Measurements from ENCODE around the gene TRAPPC5. TPM values are rescaled to one million over a fixed set of nuclear protein-coding genes. Genes with fewer than 3 reads are reported as not detected.

Gene TRAPPC5
- total RNA-seq, 3 donors from 2014 or later = 72.5 to 97.0 (median 91.1) TPM

DNA sequence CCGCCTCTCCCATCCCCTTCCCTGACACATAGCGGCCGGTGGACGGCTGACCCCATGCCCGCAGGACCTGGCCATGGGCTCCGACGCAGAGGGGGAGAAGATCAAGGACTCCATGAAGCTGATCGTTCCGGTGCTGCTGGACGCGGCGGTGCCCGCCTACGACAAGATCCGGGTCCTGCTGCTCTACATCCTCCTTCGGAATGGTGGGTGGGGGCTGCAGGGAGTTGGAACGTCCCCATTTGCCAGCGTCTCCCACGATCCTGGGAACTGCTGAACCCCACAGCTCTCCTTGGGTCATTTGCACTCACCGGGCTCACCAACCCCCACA, 36.1 kb upstream of the TRAPPC5 start:
- TF ChIP-seq, protein P1, sequence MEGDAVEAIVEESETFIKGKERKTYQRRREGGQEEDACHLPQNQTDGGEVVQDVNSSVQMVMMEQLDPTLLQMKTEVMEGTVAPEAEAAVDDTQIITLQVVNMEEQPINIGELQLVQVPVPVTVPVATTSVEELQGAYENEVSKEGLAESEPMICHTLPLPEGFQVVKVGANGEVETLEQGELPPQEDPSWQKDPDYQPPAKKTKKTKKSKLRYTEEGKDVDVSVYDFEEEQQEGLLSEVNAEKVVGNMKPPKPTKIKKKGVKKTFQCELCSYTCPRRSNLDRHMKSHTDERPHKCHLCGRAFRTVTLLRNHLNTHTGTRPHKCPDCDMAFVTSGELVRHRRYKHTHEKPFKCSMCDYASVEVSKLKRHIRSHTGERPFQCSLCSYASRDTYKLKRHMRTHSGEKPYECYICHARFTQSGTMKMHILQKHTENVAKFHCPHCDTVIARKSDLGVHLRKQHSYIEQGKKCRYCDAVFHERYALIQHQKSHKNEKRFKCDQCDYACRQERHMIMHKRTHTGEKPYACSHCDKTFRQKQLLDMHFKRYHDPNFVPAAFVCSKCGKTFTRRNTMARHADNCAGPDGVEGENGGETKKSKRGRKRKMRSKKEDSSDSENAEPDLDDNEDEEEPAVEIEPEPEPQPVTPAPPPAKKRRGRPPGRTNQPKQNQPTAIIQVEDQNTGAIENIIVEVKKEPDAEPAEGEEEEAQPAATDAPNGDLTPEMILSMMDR (IDR thresholded peaks at IDR 0.05) = no peak
- Histone ChIP-seq H3K4me3 (no peak overlapping the region), H3K9me3 (no peaks in the 10 kb centered on the region), H3K4me1 (ENCODE audit: low read depth) (no peaks in the 10 kb centered on the region), H3K36me3 (ENCODE audit: low read depth) (no peaks in the 10 kb centered on the region)
- intact Hi-C loops (cut with DNase I, micrococcal nuclease) = no loop called here
- DNase-seq (peak in 1 of 3 donors; percentile 27), ATAC-seq (no peak)

DNA sequence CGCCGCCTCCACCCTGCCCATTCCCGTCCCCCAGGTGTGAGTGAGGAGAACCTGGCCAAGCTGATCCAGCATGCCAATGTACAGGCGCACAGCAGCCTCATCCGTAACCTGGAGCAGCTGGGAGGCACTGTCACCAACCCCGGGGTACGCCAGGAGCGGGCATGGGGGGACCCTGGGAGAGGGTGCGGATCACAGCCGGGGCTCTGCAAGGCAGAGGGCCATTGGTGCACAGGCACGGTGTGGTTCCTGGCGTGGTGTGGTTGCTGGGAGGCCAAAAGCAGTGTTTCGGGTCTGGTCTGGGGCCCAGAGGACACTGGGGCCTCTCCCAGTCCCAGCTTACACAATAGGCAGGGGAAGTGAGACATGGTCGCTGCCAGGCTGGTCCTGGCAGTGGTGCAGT, 35.5 kb upstream of the TRAPPC5 start:
- Histone ChIP-seq H3K36me3 (ENCODE audit: low read depth) (no peaks in the 10 kb centered on the region), H3K4me3 (no peak overlapping the region), H3K4me1 (ENCODE audit: low read depth) (no peaks in the 10 kb centered on the region), H3K9me3 (no peaks in the 10 kb centered on the region)
- peak in 1 of 3 donors; percentile 30 for DNase-seq
- no peak for ATAC-seq
- intact Hi-C loops (cut with DNase I, micrococcal nuclease) = no loop called here
- TF ChIP-seq, protein P1 (IDR thresholded peaks at IDR 0.05) = no peak

DNA sequence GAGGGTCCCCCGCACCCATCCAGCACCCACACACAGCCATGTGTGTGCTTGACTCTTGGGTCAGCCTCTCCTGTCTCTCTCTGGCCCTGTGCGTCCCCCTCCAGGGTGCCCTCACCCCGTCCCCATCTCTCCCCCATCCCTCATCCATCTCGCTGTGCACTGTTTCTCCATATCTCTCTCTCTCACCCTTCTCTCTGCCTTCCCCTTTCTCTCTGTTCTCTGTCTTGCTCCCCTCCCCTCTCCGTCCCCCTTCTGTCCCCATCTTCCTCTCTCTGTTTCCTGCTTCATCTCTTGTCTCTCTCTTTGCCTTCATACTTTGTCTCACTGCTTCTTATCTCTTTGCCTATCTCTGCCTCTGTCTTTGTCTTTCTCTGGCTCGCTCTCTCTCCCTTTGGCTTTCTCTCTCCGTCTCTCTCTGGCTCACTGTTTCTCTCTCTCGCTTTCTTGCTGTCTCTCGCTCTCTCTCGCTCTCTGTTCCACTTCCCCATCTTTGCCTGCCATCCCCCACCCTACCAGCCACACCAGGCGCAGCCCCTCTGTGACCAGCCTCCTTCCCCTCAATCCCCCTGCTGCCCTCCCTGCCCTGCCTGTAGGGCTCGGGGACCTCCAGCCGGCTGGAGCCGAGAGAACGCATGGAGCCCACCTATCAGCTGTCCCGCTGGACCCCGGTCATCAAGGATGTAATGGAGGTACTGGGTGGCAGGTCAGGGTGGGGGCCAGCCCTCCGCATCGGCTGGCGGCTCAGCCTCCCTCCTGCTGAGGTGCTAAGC, 34.8 kb upstream of the TRAPPC5 start:
- Histone ChIP-seq H3K4me3 (no peak overlapping the region), H3K4me1 (ENCODE audit: low read depth) (no peaks in the 10 kb centered on the region), H3K9me3 (no peaks in the 10 kb centered on the region), H3K36me3 (ENCODE audit: low read depth) (no peaks in the 10 kb centered on the region)
- TF ChIP-seq, protein P1 (IDR thresholded peaks at IDR 0.05) = no peak
- intact Hi-C loops (cut with DNase I, micrococcal nuclease) = no loop called here
- no peak for DNase-seq
- ATAC-seq = no peak

DNA sequence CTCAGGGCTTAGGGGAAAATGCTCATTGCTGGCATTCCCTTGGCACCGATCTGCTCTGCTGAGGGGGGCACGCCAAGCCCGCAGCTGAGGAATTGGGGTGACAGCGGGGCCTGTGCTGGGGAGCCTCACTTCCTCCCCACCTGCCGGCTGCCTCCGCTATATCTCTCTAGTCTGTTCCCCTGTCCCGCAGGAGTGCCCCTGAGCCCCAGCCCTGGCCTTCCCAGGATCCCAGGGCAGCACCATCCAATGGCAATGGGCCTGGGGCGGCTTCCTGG, 34.3 kb upstream of the TRAPPC5 start:
- Histone ChIP-seq H3K4me3 (no peak overlapping the region), H3K4me1 (ENCODE audit: low read depth) (no peaks in the 10 kb centered on the region), H3K9me3 (no peaks in the 10 kb centered on the region), H3K36me3 (ENCODE audit: low read depth) (no peaks in the 10 kb centered on the region)
- ATAC-seq (no peak), DNase-seq (no peak)
- intact Hi-C loops (cut with DNase I, micrococcal nuclease) = no loop called here
- TF ChIP-seq, protein P1 (IDR thresholded peaks at IDR 0.05) = no peak

DNA sequence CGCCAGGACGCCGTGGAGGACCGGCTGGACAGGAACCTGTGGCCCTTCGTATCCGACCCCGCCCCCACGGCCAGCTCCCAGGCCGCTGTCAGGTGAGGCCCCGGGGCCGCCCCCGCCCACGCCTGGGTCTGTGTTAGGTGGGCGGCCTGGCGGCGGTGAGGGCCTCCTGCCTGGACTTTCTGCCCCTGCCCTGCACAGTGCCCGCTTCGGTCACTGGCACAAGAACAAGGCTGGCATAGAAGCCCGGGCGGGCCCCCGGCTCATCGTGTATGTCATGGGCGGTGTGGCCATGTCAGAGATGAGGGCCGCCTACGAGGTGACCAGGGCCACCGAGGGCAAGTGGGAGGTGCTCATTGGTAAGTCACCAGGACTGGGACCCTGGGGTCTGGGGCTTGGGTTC, 33.5 kb upstream of the TRAPPC5 start:
- ATAC-seq = no peak

More for the DNA sequence above, 33.5 kb upstream of the TRAPPC5 start:
- Histone ChIP-seq H3K36me3 (ENCODE audit: low read depth) (no peaks in the 10 kb centered on the region), H3K4me1 (ENCODE audit: low read depth) (peaks cover 1% of the 10 kb centered on the region), H3K9me3 (no peaks in the 10 kb centered on the region), H3K4me3 (no peak overlapping the region)
- DNase-seq = no peak
- TF ChIP-seq, protein P1 (IDR thresholded peaks at IDR 0.05) = no peak
- intact Hi-C loops (cut with DNase I, micrococcal nuclease) = no loop called here

All from mucosa of descending colon (tissue), 3 donors.